ACC112 (cell line): Measurements from ENCODE around the gene RORC.
"Not testable (repeated sequence)": the region's sequence is repeated elsewhere in the genome, so short reads cannot be mapped to it uniquely, and the experiment has no call there.

Experiments used
- H2AFZ ChIP-seq: fragments of 200-600 bp; sonication (generic); one replicate; pipeline ENCODE4 v1.6.0; 2017; ENCODE audit warnings: antibody characterized with exemption, low read length; ENCODE audit not compliant: unreplicated experiment
- H3K27ac ChIP-seq: fragments of 200-600 bp; sonication (generic); 2 replicates; pipeline ENCODE4 v1.5.1; 2014; ENCODE audit warnings: low read depth, mild to moderate bottlenecking, antibody characterized with exemption, low read length, moderate library complexity
- H3K27me3 ChIP-seq: fragments of 200-600 bp; sonication (generic); 2 replicates; pipeline ENCODE4 v1.6.1; 2014; ENCODE audit warnings: mild to moderate bottlenecking, antibody characterized with exemption, low read length, moderate library complexity, mixed read lengths; ENCODE audit not compliant: insufficient read depth
- H3K36me3 ChIP-seq: fragments of 200-600 bp; sonication (generic); 2 replicates; pipeline ENCODE4 v1.6.1; 2016; ENCODE audit warnings: mild to moderate bottlenecking, antibody characterized with exemption, low read length, moderate library complexity, mixed read lengths; ENCODE audit not compliant: insufficient read depth
- H3K4me1 ChIP-seq: fragments of 200-600 bp; sonication (generic); one replicate; pipeline ENCODE4 v1.6.1; 2016; ENCODE audit warnings: low read length, mixed read lengths; ENCODE audit not compliant: insufficient read depth, unreplicated experiment, control insufficient read depth
- H3K4me3 ChIP-seq: fragments of 200-600 bp; sonication (generic); 2 replicates; pipeline ENCODE4 v1.5.1; 2014; ENCODE audit warnings: mild to moderate bottlenecking, low read depth, low read length
- H3K79me2 ChIP-seq: fragments of 200-600 bp; sonication (generic); one replicate; pipeline ENCODE4 v1.6.0; 2016; ENCODE audit warnings: low read length; ENCODE audit not compliant: control insufficient read depth, unreplicated experiment, insufficient read depth

The RORC gene

GRCh38 chr1:151790940-151791651 lies 40.5 kb downstream of the RORC start:
- Histone ChIP-seq H3K4me1 (no peaks in the 10 kb centered on the region), H3K27me3 (peaks cover 2% of the 10 kb centered on the region; the same call in 1 of the 2 replicates), H3K4me3 (peak overlapping the region; percentile 86), H3K36me3 (no peaks in the 10 kb centered on the region), H3K79me2 (no peaks in the 10 kb centered on the region), H2AFZ (peak overlapping the region; percentile 85), H3K27ac (no peak overlapping the region)

GRCh38 chr1:151790071-151790939 lies 41.3 kb downstream of the RORC start, which contains the start of gene TDRKH:
TDRKH (minus strand) TSS chr1:151790500; CDS start chr1:151783022, 7,478 bp downstream.
- H3K27me3 ChIP-seq, result peaks cover 7% of the 10 kb centered on the region
- no peaks in the 10 kb centered on the region for H3K79me2 ChIP-seq
- H3K4me1 ChIP-seq, result no peaks in the 10 kb centered on the region
- no peaks in the 10 kb centered on the region for H3K36me3 ChIP-seq
- H3K27ac ChIP-seq, result no peak within 1 kb of the TSS
- peak within 1 kb of the TSS; percentile 86 for H3K4me3 ChIP-seq
- peak within 1 kb of the TSS; percentile 85 for H2AFZ ChIP-seq

GRCh38 chr1:151787689-151788088 lies 43.9 kb downstream of the RORC start:
- Histone ChIP-seq H3K27ac (no peak overlapping the region), H3K27me3 (peaks cover 20% of the 10 kb centered on the region), H3K4me1 (no peaks in the 10 kb centered on the region), H3K36me3 (no peaks in the 10 kb centered on the region), H3K79me2 (no peaks in the 10 kb centered on the region), H3K4me3 (no peak overlapping the region), H2AFZ (no peak overlapping the region)

DNA sequence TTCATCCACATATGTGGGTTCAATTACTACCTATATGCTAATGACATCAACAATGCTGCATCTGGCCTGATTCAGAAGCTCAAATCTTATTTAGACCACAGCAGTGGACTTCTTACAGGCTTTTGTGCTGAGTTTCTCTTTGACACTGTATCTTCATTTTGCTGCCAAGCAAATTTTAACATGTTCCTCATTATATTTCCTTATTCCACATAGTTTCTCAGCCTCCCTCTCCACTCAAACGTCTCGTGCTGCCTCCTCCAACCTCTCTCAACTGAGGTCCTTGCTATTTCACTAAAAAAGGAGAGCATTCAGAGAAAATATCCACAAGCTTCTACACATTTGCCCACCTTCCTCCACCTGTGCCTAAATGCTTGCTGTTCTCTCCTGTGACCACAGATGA lies 47.8 kb downstream of the RORC start:
- H3K79me2 ChIP-seq, result no peaks in the 10 kb centered on the region
- H2AFZ ChIP-seq, result no peak overlapping the region
- no peak overlapping the region for H3K27ac ChIP-seq
- no peaks in the 10 kb centered on the region for H3K4me1 ChIP-seq
- no peaks in the 10 kb centered on the region for H3K36me3 ChIP-seq
- H3K27me3 ChIP-seq, result peaks cover 20% of the 10 kb centered on the region
- no peak overlapping the region for H3K4me3 ChIP-seq

DNA sequence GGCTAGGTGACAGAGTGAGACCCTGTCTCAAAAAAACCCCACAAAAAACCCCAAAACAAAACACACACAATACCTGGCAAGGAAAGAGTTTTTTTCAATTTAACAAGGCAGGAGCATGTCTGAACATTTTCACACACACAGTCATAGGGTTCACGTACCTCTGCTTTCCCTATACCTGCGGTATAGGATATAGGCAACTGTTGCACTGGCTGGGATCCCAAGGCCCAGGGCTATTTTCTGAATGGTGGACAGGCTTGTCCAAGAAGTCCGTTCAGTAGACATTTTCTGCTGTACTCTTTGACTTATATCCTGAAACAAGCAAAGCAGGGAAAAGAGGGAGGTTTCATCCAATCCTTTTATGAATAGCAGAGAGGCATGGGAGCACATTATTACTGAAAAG lies 48.9 kb downstream of the RORC start:
- H3K79me2 ChIP-seq, result no peaks in the 10 kb centered on the region
- no peaks in the 10 kb centered on the region for H3K4me1 ChIP-seq
- H3K27ac ChIP-seq, result no peak overlapping the region
- H3K4me3 ChIP-seq, result no peak overlapping the region
- H2AFZ ChIP-seq, result no peak overlapping the region
- H3K36me3 ChIP-seq, result no peaks in the 10 kb centered on the region
- peaks cover 20% of the 10 kb centered on the region for H3K27me3 ChIP-seq

DNA sequence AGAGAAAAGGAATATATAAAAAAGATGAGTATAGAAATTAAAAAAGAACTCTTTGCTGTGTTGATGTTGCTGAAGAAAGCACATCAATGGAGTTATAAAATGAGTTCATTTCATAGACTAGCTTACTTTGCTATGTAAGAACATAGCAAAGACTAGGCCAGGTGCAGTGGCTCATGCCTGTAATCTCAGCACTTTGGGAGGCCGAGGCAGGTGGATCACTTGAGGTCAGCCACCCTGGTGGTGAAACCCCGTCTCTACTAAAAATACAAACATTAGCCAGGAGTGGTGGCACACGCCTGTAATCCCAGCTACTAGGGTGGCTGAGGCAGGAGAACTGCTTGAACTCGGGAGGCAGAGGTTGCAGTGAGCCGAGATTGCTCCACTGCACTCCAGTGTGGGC lies 49.6 kb downstream of the RORC start:
- H3K27ac ChIP-seq, result not testable (repeated sequence)

GRCh38 chr1:151780736-151781135 lies 50.9 kb downstream of the RORC start:
- not testable (repeated sequence) for H3K79me2 ChIP-seq, H3K36me3 ChIP-seq, H2AFZ ChIP-seq, H3K4me1 ChIP-seq, H3K27ac ChIP-seq, H3K4me3 ChIP-seq
- peaks cover 17% of the 10 kb centered on the region for H3K27me3 ChIP-seq

More for the DNA sequence above, 49.6 kb downstream of the RORC start:
- H3K36me3 ChIP-seq, H3K4me1 ChIP-seq, H3K4me3 ChIP-seq, H2AFZ ChIP-seq, H3K79me2 ChIP-seq: not testable (repeated sequence)
- peaks cover 20% of the 10 kb centered on the region for H3K27me3 ChIP-seq

DNA sequence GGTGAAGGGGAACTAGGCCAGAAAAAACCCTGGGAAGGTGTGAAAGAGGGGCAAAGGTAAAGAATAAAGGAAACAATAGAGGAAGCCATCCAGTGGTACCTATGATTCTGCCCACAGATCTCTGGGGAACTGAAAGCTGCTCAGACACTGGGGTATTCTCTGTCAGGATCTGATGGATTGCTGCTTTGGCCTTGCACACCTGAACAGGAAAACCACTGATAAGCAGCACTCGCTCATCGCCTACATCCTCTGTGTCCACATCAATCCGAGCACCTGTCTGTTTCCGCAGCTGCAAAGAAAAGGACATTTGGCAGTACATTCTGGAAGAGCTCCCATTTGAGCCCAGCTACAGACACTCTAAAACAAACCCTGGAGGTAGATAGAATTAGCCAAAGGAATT lies 51.8 kb downstream of the RORC start:
- Histone ChIP-seq H3K36me3 (no peaks in the 10 kb centered on the region), H2AFZ (no peak overlapping the region)

GRCh38 chr1:151777317-151777716 lies 54.3 kb downstream of the RORC start:
- no peaks in the 10 kb centered on the region for H3K4me1 ChIP-seq
- no peaks in the 10 kb centered on the region for H3K79me2 ChIP-seq
- H3K27me3 ChIP-seq, result no peaks in the 10 kb centered on the region
- no peak overlapping the region for H3K27ac ChIP-seq
- no peak overlapping the region for H2AFZ ChIP-seq
- no peaks in the 10 kb centered on the region for H3K36me3 ChIP-seq
- no peak overlapping the region for H3K4me3 ChIP-seq

More for the DNA sequence above, 51.8 kb downstream of the RORC start:
- Histone ChIP-seq H3K4me1 (no peaks in the 10 kb centered on the region), H3K27ac (no peak overlapping the region), H3K4me3 (no peak overlapping the region), H3K27me3 (peaks cover 10% of the 10 kb centered on the region), H3K79me2 (no peaks in the 10 kb centered on the region)

DNA sequence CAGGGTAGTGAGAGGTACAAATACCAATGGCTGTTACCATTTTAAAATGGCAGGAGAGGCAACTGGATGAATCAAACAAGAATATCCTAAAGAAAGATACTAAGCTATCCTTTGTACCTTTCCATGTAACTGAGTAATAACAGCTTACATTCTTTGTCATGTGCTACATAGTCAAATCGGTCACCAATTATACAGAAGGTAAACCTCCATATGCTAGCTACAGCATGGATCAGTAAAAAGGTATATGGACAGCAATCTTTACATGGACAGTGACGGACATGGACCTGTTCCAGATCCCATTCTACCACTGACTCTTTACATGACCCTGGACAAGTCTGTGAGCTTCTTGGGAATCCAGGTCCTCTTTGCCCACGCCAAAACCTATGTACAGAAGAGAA lies 54.9 kb downstream of the RORC start:
- no peak overlapping the region for H3K27ac ChIP-seq
- H3K4me3 ChIP-seq, result no peak overlapping the region
- no peak overlapping the region for H2AFZ ChIP-seq
- no peaks in the 10 kb centered on the region for H3K4me1 ChIP-seq
- no peaks in the 10 kb centered on the region for H3K36me3 ChIP-seq
- H3K27me3 ChIP-seq, result no peaks in the 10 kb centered on the region
- H3K79me2 ChIP-seq, result no peaks in the 10 kb centered on the region
